Mesendoderm (in vitro differentiated cells): ENCODE measurements around the gene RSPRY1. TPM values are rescaled to one million over a fixed set of nuclear protein-coding genes. Genes with fewer than 3 reads are reported as not detected.
A peak's percentile ranks its signal among the peaks of the same experiment; 100 is the strongest.

Source experiments
- DNase-seq: peaks from one replicate; pipeline ENCODE4 v3.0.0; 2013
- H2AK5ac ChIP-seq: 2 replicates; pipeline ENCODE4 v1.6.1; 2013; ENCODE audit warnings: low read length, inconsistent platforms
- H2BK120ac ChIP-seq: 2 replicates; pipeline ENCODE4 v1.6.1; 2013; ENCODE audit warnings: low read depth, mild to moderate bottlenecking, low read length, moderate library complexity, mixed read lengths
- H2BK15ac ChIP-seq: replicated peaks from 2 replicates; pipeline ENCODE4 v1.6.1; 2013; ENCODE audit warnings: low read depth, mild to moderate bottlenecking, moderate library complexity
- H2BK5ac ChIP-seq: 2 replicates; pipeline ENCODE4 v1.6.1; 2013; ENCODE audit warnings: low read length, inconsistent platforms
- H3K18ac ChIP-seq: 2 replicates; pipeline ENCODE4 v1.6.1; 2013; ENCODE audit warnings: mild to moderate bottlenecking, low read length, mixed read lengths
- H3K23ac ChIP-seq: one replicate; pipeline ENCODE4 v1.6.1; 2013; ENCODE audit warnings: low read length
- H3K27ac ChIP-seq: 2 replicates; pipeline ENCODE4 v1.5.1; 2013; ENCODE audit warnings: low read depth, mild to moderate bottlenecking, inconsistent platforms, low read length, moderate library complexity
- H3K27me3 ChIP-seq: 2 replicates; pipeline ENCODE4 v1.6.1; 2013; ENCODE audit warnings: low read length, control low read depth, mild to moderate bottlenecking, inconsistent platforms; ENCODE audit not compliant: insufficient read depth, poor library complexity
- H3K36me3 ChIP-seq: 2 replicates; pipeline ENCODE4 v1.6.1; 2013; ENCODE audit warnings: low read length, inconsistent platforms; ENCODE audit not compliant: control insufficient read depth, insufficient read depth
- H3K4ac ChIP-seq: one replicate; pipeline ENCODE4 v1.6.1; 2013; ENCODE audit warnings: low read depth, mild to moderate bottlenecking, low read length, moderate library complexity
- H3K4me1 ChIP-seq: 2 replicates; pipeline ENCODE4 v1.6.1; 2013; ENCODE audit warnings: low read depth, low read length, inconsistent platforms; ENCODE audit not compliant: control insufficient read depth
- H3K4me2 ChIP-seq: 2 replicates; pipeline ENCODE4 v1.6.1; 2013; ENCODE audit warnings: low read length
- H3K4me3 ChIP-seq: 2 replicates; pipeline ENCODE4 v1.5.1; 2013; ENCODE audit warnings: mild to moderate bottlenecking, low read length
- H3K56ac ChIP-seq: one replicate; pipeline ENCODE4 v1.6.1; 2013; ENCODE audit warnings: low read length
- H3K79me1 ChIP-seq: 2 replicates; pipeline ENCODE4 v1.6.1; 2013; ENCODE audit warnings: low read length, inconsistent platforms
- H3K79me2 ChIP-seq: 2 replicates; pipeline ENCODE4 v1.6.1; 2013; ENCODE audit warnings: mild to moderate bottlenecking, low read length; ENCODE audit not compliant: control insufficient read depth, insufficient read depth
- H3K9ac ChIP-seq: 2 replicates; pipeline ENCODE4 v1.6.1; 2013; ENCODE audit warnings: low read length, inconsistent platforms
- H4K5ac ChIP-seq: one replicate; pipeline ENCODE4 v1.6.1; 2013; ENCODE audit warnings: low read length
- H4K8ac ChIP-seq: one replicate; pipeline ENCODE4 v1.6.1; 2013; ENCODE audit warnings: low read depth, mild to moderate bottlenecking, control low read depth, low read length, moderate library complexity
- WGBS: extraction: QIAGEN DNeasy Blood & Tissue Kit; methylation state at CpG from one replicate; pipeline ENCODE4 v1.1.7; 2013; ENCODE audit warnings: low lambda C conversion rate, missing lambda C conversion rate; ENCODE audit not compliant: insufficient coverage; ENCODE audit errors: extremely low coverage; 5-methylcytosine and 5-hydroxymethylcytosine counted together
- polyA plus RNA-seq, 2 experiments: library from polyadenylated mRNA; stranded (reverse); fragments of 200-250 nt; gene quantifications; one replicate each; pipeline ENCODE4 v1.2.3, GENCODE V29; 2013

RSPRY1 gene
- 33.0 TPM for polyA plus RNA-seq (2013, experiment 1 of 2)
- 32.1 TPM for polyA plus RNA-seq (2013, experiment 2 of 2)

GRCh38 chr16:57185945-57186871 lies at the start of gene RSPRY1, which contains the start of gene PSME3IP1:
TSS of gene RSPRY1 (plus strand) at chr16:57186329. CDS start at chr16:57204659, 18,330 bp downstream.
TSS of gene PSME3IP1 (minus strand) at chr16:57186039. CDS start at chr16:57173854, 12,185 bp downstream.
- peaks cover 15% of the 10 kb centered on the region for H3K79me1 ChIP-seq
- H2BK120ac ChIP-seq = no peak within 1 kb of the TSS
- peak within 1 kb of the TSS; percentile 27 for H3K27ac ChIP-seq
- peak within 1 kb of the TSS; percentile 78 for H3K18ac ChIP-seq
- peak within 1 kb of the TSS; percentile 93 for H3K4ac ChIP-seq
- H2BK15ac ChIP-seq = no peak within 1 kb of the TSS
- peaks cover 5% of the 10 kb centered on the region for H3K4me1 ChIP-seq
- no peak within 1 kb of the TSS for H4K5ac ChIP-seq
- H3K4me2 ChIP-seq = peak within 1 kb of the TSS; percentile 99
- H2AK5ac ChIP-seq = no peak within 1 kb of the TSS
- no peak within 1 kb of the TSS for H4K8ac ChIP-seq
- H3K79me2 ChIP-seq = peaks cover 43% of the 10 kb centered on the region
- H3K56ac ChIP-seq = peak within 1 kb of the TSS; percentile 99
- H3K4me3 ChIP-seq = peak within 1 kb of the TSS; percentile 98
- H3K36me3 ChIP-seq = no peaks in the 10 kb centered on the region
- H2BK5ac ChIP-seq = no peak within 1 kb of the TSS
- no CpG with 5 or more reads among the region's 64 CpGs for WGBS
- H3K23ac ChIP-seq = no peak within 1 kb of the TSS
- peak; percentile 100 for DNase-seq
- H3K27me3 ChIP-seq = no peaks in the 10 kb centered on the region
- H3K9ac ChIP-seq = peak within 1 kb of the TSS; percentile 96

DNA sequence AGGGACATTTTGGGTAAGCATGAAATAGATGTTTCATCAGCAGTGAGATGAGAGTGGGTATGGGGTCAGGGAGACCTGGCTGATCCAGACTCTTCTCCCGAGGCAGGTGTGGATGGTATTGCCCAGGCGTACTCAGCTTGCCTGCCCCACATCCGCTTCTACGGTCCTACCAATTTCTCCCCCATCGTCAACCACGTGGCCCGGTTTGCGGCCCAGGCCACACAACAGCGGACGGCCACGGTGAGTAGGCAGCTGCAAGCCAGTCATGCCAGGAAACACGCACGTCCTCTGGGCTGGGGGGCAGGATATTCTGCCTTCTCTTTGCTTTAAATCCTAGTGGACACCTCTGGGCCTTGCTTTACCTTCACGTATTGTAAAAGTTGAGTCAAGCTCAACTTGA lies 49.1 kb upstream of the RSPRY1 start:
- Histone ChIP-seq H3K4me2 (no peak overlapping the region), H3K79me2 (no peaks in the 10 kb centered on the region), H2BK15ac (no peak overlapping the region), H4K8ac (no peak overlapping the region), H2BK120ac (no peak overlapping the region), H2AK5ac (no peak overlapping the region), H3K18ac (no peak overlapping the region), H3K27me3 (no peaks in the 10 kb centered on the region), H4K5ac (no peak overlapping the region), H3K4me1 (no peaks in the 10 kb centered on the region), H3K56ac (no peak overlapping the region), H2BK5ac (no peak overlapping the region), H3K23ac (no peak overlapping the region), H3K4ac (no peak overlapping the region), H3K27ac (no peak overlapping the region), H3K79me1 (no peaks in the 10 kb centered on the region), H3K4me3 (no peak overlapping the region), H3K9ac (no peak overlapping the region), H3K36me3 (no peaks in the 10 kb centered on the region)
- WGBS = no CpG with 5 or more reads among the region's 14 CpGs
- DNase-seq = no peak

- no peak for DNase-seq
- H3K4ac ChIP-seq = no peak overlapping the region
- no peak overlapping the region for H2AK5ac ChIP-seq
- no peak overlapping the region for H2BK120ac ChIP-seq
- H3K9ac ChIP-seq = no peak overlapping the region
- WGBS = no CpG with 5 or more reads among the region's 10 CpGs
- no peak overlapping the region for H3K18ac ChIP-seq
- H3K27me3 ChIP-seq = no peaks in the 10 kb centered on the region
- no peak overlapping the region for H3K23ac ChIP-seq
- no peaks in the 10 kb centered on the region for H3K4me1 ChIP-seq
- no peak overlapping the region for H2BK15ac ChIP-seq
- no peaks in the 10 kb centered on the region for H3K79me1 ChIP-seq
- H3K27ac ChIP-seq = no peak overlapping the region
- H2BK5ac ChIP-seq = no peak overlapping the region
- no peak overlapping the region for H4K5ac ChIP-seq
- no peak overlapping the region for H3K56ac ChIP-seq
- H4K8ac ChIP-seq = no peak overlapping the region
- no peaks in the 10 kb centered on the region for H3K79me2 ChIP-seq
- H3K4me2 ChIP-seq = no peak overlapping the region
- H3K36me3 ChIP-seq = no peaks in the 10 kb centered on the region
- H3K4me3 ChIP-seq = no peak overlapping the region
Measured at GRCh38 chr16:57137566-57138273, 48.4 kb upstream of the RSPRY1 start.

DNA sequence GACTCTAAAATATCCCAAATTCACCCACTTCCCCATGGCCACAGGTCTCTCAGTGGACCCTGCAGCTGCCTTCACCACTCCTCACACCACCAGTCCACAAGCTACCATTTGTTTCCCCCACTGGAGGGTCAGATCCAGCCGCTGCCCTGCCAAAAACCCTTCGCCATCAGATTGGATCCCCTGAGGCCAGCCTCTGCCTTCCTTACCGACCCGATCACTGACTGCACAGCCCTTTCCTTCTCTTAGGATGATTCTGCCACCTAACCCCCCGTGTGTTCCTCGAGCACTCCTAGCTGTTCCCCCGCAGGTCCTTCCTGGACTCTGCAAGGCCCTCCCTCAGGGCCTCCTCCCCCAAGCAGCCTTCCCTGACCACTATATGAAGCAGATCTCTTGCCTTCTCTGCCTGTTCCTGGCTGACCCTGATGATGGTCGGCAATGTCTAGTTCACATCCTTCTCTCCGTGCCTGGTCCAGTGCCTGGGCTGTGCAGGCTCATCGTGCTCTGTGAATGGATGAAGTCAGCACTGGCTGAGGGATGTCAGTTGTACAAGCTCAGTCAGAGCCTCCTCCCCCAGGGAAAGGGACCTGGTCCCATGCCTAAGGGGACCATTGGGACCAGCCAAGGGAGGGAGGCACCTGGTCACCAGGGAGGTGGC lies 47.7 kb upstream of the RSPRY1 start:
- Histone ChIP-seq H3K4ac (no peak overlapping the region), H2AK5ac (no peak overlapping the region), H3K4me3 (no peak overlapping the region), H3K27ac (no peak overlapping the region), H3K4me1 (no peaks in the 10 kb centered on the region), H3K9ac (no peak overlapping the region), H4K8ac (no peak overlapping the region), H2BK15ac (no peak overlapping the region), H2BK5ac (no peak overlapping the region), H2BK120ac (no peak overlapping the region), H3K4me2 (no peak overlapping the region), H4K5ac (no peak overlapping the region), H3K23ac (no peak overlapping the region), H3K18ac (no peak overlapping the region), H3K79me2 (no peaks in the 10 kb centered on the region), H3K56ac (no peak overlapping the region), H3K36me3 (no peaks in the 10 kb centered on the region), H3K79me1 (no peaks in the 10 kb centered on the region), H3K27me3 (no peaks in the 10 kb centered on the region)
- WGBS = no CpG with 5 or more reads among the region's 10 CpGs
- no peak for DNase-seq

DNA sequence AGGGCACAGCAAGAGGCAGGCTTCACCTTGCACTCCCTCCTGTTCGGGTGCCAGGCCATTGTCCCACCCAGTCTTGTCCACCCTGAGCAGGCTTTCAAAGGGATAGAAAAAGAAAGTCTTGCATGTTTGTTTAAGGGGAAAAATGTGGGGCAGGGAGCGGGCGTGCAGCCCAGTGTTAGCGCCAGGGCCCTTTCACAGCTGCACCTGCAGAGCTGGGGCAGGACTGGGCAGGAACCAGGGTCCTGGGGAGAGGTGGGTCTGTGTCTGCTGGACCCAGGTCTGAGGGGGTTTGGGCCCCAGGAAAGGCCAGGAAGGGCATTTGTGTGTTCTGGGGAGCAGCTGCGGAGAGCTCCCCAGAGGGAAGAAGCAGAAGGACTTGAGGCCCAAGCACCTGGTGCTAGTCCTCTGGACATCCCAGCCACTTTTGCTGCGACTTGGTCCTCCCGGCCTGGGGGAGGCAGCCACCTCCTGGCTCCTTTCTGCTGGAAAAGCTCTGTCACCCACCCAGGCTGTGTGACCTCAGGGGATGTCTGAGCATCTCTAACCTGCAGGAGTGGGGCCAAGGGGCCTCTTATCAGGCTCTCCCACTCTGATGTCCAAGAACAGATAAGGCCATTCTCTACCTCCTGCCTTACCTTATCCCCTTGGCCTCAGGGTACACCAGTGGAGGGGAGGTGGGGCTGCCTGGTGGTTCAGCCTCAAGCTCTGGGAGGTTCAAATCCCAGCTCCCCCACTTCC lies 45.0 kb upstream of the RSPRY1 start:
- H3K9ac ChIP-seq = no peak overlapping the region
- no peak overlapping the region for H4K5ac ChIP-seq
- WGBS = no CpG with 5 or more reads among the region's 7 CpGs
- H4K8ac ChIP-seq = no peak overlapping the region
- H2BK5ac ChIP-seq = no peak overlapping the region
- DNase-seq = no peak
- H3K36me3 ChIP-seq = no peaks in the 10 kb centered on the region
- no peak overlapping the region for H2AK5ac ChIP-seq
- no peak overlapping the region for H3K4me3 ChIP-seq
- H3K4me1 ChIP-seq = no peaks in the 10 kb centered on the region
- no peaks in the 10 kb centered on the region for H3K79me2 ChIP-seq
- H2BK120ac ChIP-seq = no peak overlapping the region
- no peak overlapping the region for H2BK15ac ChIP-seq
- H3K4me2 ChIP-seq = no peak overlapping the region
- no peak overlapping the region for H3K27ac ChIP-seq
- no peaks in the 10 kb centered on the region for H3K79me1 ChIP-seq
- no peak overlapping the region for H3K4ac ChIP-seq
- H3K18ac ChIP-seq = no peak overlapping the region
- no peak overlapping the region for H3K23ac ChIP-seq
- H3K27me3 ChIP-seq = no peaks in the 10 kb centered on the region
- no peak overlapping the region for H3K56ac ChIP-seq
